IMR-90 (cell line): ENCODE results near the gene SLIT3. TPM values are rescaled to one million over a fixed set of nuclear protein-coding genes. Genes with fewer than 3 reads are reported as not detected.

Source experiments
- ATAC-seq: fragments of 200-7000 bp; cut with Tn5 transposase; 2 replicates; pipeline ENCODE4 v1.9.1; 2020; ENCODE audit warnings: low read depth, mild to moderate bottlenecking, moderate library complexity
- BruUV-seq: library from RNA; stranded (reverse); fragments of 400-500 nt; replicated peaks from 2 replicates; lab custom pipeline; 2021; lab: Mats Ljungman, UMichigan
- CTCF ChIA-PET: fragments of 300-600 bp; formaldehyde crosslinking; extraction: SDS; loops from one replicate; lab custom pipeline; 2021; ENCODE audit warnings: antibody characterized with exemption; lab: Yijun Ruan, JAX
- POLR2A ChIA-PET: fragments of 300-600 bp; sonication (Branson Sonifier 250); formaldehyde crosslinking; loops from one replicate; lab custom pipeline; 2022; ENCODE audit warnings: antibody characterized with exemption; ENCODE audit not compliant: unreplicated experiment; lab: Charles Lee
- DNase-seq: peaks from one replicate; pipeline ENCODE4 v3.0.0; 2013
- H2AFZ ChIP-seq: replicated peaks from 2 replicates; pipeline ENCODE3; 2013; ENCODE audit warnings: low read length, mild to moderate bottlenecking; ENCODE audit not compliant: poor library complexity
- H2AK5ac ChIP-seq: 2 replicates; pipeline ENCODE4 v1.6.1; 2013; ENCODE audit warnings: low read depth, low read length, inconsistent platforms
- H2AK9ac ChIP-seq: replicated peaks from 2 replicates; pipeline ENCODE3; 2013; ENCODE audit warnings: mild to moderate bottlenecking, low read depth, low read length, moderate library complexity; ENCODE audit not compliant: poor library complexity
- H2BK120ac ChIP-seq: 2 replicates; pipeline ENCODE4 v1.6.1; 2013; ENCODE audit warnings: low read depth, low read length, inconsistent platforms
- H2BK15ac ChIP-seq: 3 replicates; pipeline ENCODE4 v1.6.1; 2013; ENCODE audit warnings: low read depth, low read length, inconsistent platforms
- H2BK20ac ChIP-seq: 2 replicates; pipeline ENCODE4 v1.6.1; 2013; ENCODE audit warnings: low read depth, mild to moderate bottlenecking, inconsistent platforms, low read length, moderate library complexity
- H2BK5ac ChIP-seq: 2 replicates; pipeline ENCODE4 v1.6.1; 2013; ENCODE audit warnings: mild to moderate bottlenecking, low read depth, low read length, inconsistent platforms; ENCODE audit not compliant: poor library complexity, severe bottlenecking
- H3K14ac ChIP-seq: replicated peaks from 2 replicates; pipeline ENCODE4 v1.6.1; 2013; ENCODE audit warnings: low read depth, low read length, inconsistent platforms
- H3K18ac ChIP-seq: 2 replicates; pipeline ENCODE4 v1.6.1; 2013; ENCODE audit warnings: low read depth, low read length, control low read depth
- H3K23ac ChIP-seq: 2 replicates; pipeline ENCODE4 v1.6.1; 2013; ENCODE audit warnings: low read depth, low read length, inconsistent platforms
- H3K27ac ChIP-seq: 2 replicates; pipeline ENCODE4 v1.5.1; 2013; ENCODE audit warnings: mild to moderate bottlenecking, control low read depth, low read length; ENCODE audit not compliant: insufficient read depth
- H3K27me3 ChIP-seq: 2 replicates; pipeline ENCODE4 v1.6.1; 2013; ENCODE audit warnings: low read length; ENCODE audit not compliant: control insufficient read depth, insufficient read depth
- H3K36me3 ChIP-seq: 2 replicates; pipeline ENCODE4 v1.6.1; 2013; ENCODE audit warnings: low read length, mixed read lengths; ENCODE audit not compliant: control insufficient read depth, insufficient read depth
- H3K4ac ChIP-seq: 2 replicates; pipeline ENCODE4 v1.6.1; 2013; ENCODE audit warnings: low read depth, low read length, inconsistent platforms
- H3K4me1 ChIP-seq: 2 replicates; pipeline ENCODE4 v1.6.1; 2013; ENCODE audit warnings: low read length, mixed read lengths; ENCODE audit not compliant: control insufficient read depth, insufficient read depth
- H3K4me2 ChIP-seq: 2 replicates; pipeline ENCODE4 v1.6.1; 2013; ENCODE audit warnings: low read depth, mild to moderate bottlenecking, control low read depth, low read length, moderate library complexity
- H3K4me3 ChIP-seq: 2 replicates; pipeline ENCODE4 v1.5.1; 2013; ENCODE audit warnings: low read depth, mild to moderate bottlenecking, control low read depth, low read length, moderate library complexity; ENCODE audit not compliant: insufficient read depth
- H3K56ac ChIP-seq: 2 replicates; pipeline ENCODE4 v1.6.1; 2013; ENCODE audit warnings: low read length, inconsistent platforms; ENCODE audit not compliant: insufficient read depth; ENCODE audit errors: extremely low read depth
- H3K79me1 ChIP-seq, 2 experiments: 2 replicates each; pipeline ENCODE4 v1.6.1; 2013; ENCODE audit warnings: low read length in 2 of 2, inconsistent platforms in 1 of 2, low read depth in 1 of 2
- H3K9ac ChIP-seq: 2 replicates; pipeline ENCODE4 v1.6.1; 2013; ENCODE audit warnings: low read depth, low read length, control low read depth
- H3K9me1 ChIP-seq: 2 replicates; pipeline ENCODE4 v1.6.1; 2013; ENCODE audit warnings: low read length, inconsistent platforms; ENCODE audit not compliant: insufficient read depth
- H3K9me3 ChIP-seq: 2 replicates; pipeline ENCODE4 v1.6.1; 2013; ENCODE audit warnings: low read length; ENCODE audit not compliant: control insufficient read depth, insufficient read depth
- H4K20me1 ChIP-seq: 2 replicates; pipeline ENCODE4 v1.6.1; 2013; ENCODE audit warnings: low read length, inconsistent platforms; ENCODE audit not compliant: insufficient read depth
- H4K5ac ChIP-seq: 2 replicates; pipeline ENCODE4 v1.6.1; 2013; ENCODE audit warnings: mild to moderate bottlenecking, low read depth, low read length, control low read depth
- H4K8ac ChIP-seq, 2 experiments: 2 replicates each; pipeline ENCODE4 v1.6.1; 2013; ENCODE audit warnings: low read depth in 2 of 2, low read length in 2 of 2, control low read depth in 1 of 2, inconsistent platforms in 1 of 2
- H4K91ac ChIP-seq: 2 replicates; pipeline ENCODE4 v1.6.1; 2013; ENCODE audit warnings: low read depth, low read length, inconsistent platforms; ENCODE audit not compliant: insufficient read depth
- CEBPB ChIP-seq: IDR thresholded peaks from 2 replicates; pipeline ENCODE4 v1.6.1; 2012; ENCODE audit warnings: low read depth, low read length, improper control_type of control experiment
- CHD1 ChIP-seq: IDR thresholded peaks from 2 replicates; pipeline ENCODE4 v1.6.1; 2012; ENCODE audit warnings: low read depth, low read length, improper control_type of control experiment
- FOS ChIP-seq: fragments of 150-350 bp; IDR thresholded peaks from 2 replicates; pipeline ENCODE4 v1.6.1; 2016; ENCODE audit warnings: low read depth, low read length
- MAFK ChIP-seq: IDR thresholded peaks from 2 replicates; pipeline ENCODE4 v1.6.1; 2012; ENCODE audit warnings: low read depth, low read length, improper control_type of control experiment
- MAZ ChIP-seq: IDR thresholded peaks from 2 replicates; pipeline ENCODE4 v1.6.1; 2012; ENCODE audit warnings: low read depth, mild to moderate bottlenecking, low read length, improper control_type of control experiment, moderate library complexity, borderline replicate concordance
- MXI1 ChIP-seq: IDR thresholded peaks from 2 replicates; pipeline ENCODE4 v1.6.1; 2012; ENCODE audit warnings: low read depth, mild to moderate bottlenecking, low read length, moderate library complexity, borderline replicate concordance
- NFE2L2 ChIP-seq: fragments of 150-350 bp; IDR thresholded peaks from 2 replicates; pipeline ENCODE4 v1.6.1; 2016; ENCODE audit warnings: low read depth, mild to moderate bottlenecking, low read length
- RAD21 ChIP-seq: IDR thresholded peaks from 2 replicates; pipeline ENCODE4 v1.6.1; 2012; ENCODE audit warnings: low read length, improper control_type of control experiment
- RCOR1 ChIP-seq: IDR thresholded peaks from 2 replicates; pipeline ENCODE4 v1.6.1; 2012; ENCODE audit warnings: mild to moderate bottlenecking, low read length, improper control_type of control experiment; ENCODE audit not compliant: insufficient replicate concordance
- RFX5 ChIP-seq: IDR thresholded peaks from 2 replicates; pipeline ENCODE4 v1.8.0; 2012; ENCODE audit warnings: low read depth, mild to moderate bottlenecking, low read length, moderate library complexity
- WGBS, 2 experiments: methylation state at CpG; one replicate each; pipeline versions ENCODE4 v1.1.5 to v1.1.7; 2013; ENCODE audit warnings: missing lambda C conversion rate in 2 of 2; ENCODE audit not compliant: insufficient read length in 1 of 2; ENCODE audit errors: extremely low coverage in 2 of 2; 5-methylcytosine and 5-hydroxymethylcytosine counted together
- dilution Hi-C: fragments of 300-500 bp; cut with HindIII; formaldehyde crosslinking; loops from one replicate; pipeline ENCODE4 v1.14.3; 2018; ENCODE audit warnings: low sequenced_read_pairs; ENCODE audit not compliant: unreplicated experiment
- in situ Hi-C: fragments of 300-500 bp; cut with MboI; formaldehyde crosslinking; loops from 3 replicates; pipeline ENCODE4 v1.14.3; 2019; ENCODE audit warnings: low sequenced_read_pairs, inconsistent platforms, mixed read lengths
- intact Hi-C: fragments of 100-400 bp; cut with micrococcal nuclease; formaldehyde crosslinking; loops from 2 replicates; pipeline ENCODE4 v1.10.0; 2022
- polyA plus RNA-seq, 3 experiments: library from polyadenylated mRNA; depleted of rRNA; stranded (reverse); fragments of >200 nt; gene quantifications; 2 replicates each; pipeline ENCODE4 v1.2.3, GENCODE V29; 2012; ENCODE audit warnings: low replicate concordance in 1 of 3
- total RNA-seq: library from RNA; depleted of rRNA; stranded (reverse); fragments of >200 nt; gene quantifications from 2 replicates; pipeline ENCODE4 v1.2.3, GENCODE V29; 2012
- TF ChIP-seq, protein P1 (sequence below): fragments of 150-350 bp; IDR thresholded peaks from 2 replicates; pipeline ENCODE4 v1.6.1; 2017; ENCODE audit warnings: mild to moderate bottlenecking, antibody characterized with exemption, low read length, low read depth
- TF ChIP-seq, protein P2 (sequence below): fragments of 150-350 bp; IDR thresholded peaks from 2 replicates; pipeline ENCODE4 v1.6.1; 2016; ENCODE audit warnings: low read depth, mild to moderate bottlenecking, low read length, moderate library complexity, borderline replicate concordance

The SLIT3 gene
- total and polyA plus RNA-seq, 2 of the 4 experiments (the other 2 are of a cell fraction): 0.18 to 0.50 TPM

DNA sequence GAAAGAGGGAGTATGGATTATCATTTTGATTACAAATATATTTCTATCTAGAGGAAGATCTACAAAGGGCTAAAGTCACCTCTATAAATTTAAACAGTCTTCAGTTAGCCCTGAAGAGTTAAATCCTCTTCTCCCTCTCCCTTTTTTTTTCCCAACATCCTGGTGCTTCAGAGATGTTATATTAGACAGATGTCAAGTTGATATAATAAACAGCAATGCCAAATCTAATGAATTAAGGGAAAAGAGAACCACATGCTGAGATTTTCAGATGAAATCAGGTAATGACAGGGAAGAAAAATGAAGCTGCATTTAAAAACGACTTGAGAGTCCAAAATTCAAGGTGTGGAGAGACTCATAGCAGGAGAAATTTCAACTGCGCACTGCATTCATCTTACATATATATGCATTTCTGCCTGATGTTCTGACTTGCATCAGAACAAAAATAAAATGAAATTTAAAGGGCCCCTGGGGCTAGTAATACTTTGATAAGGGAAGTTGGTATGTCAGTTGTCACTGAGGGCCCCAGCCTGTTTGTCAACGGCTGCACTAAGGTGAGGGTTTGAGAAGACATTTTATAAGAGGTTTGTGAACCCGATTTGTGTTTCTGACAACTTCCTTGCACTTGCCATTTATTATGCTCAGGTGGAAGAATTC lies 382.9 kb downstream of the SLIT3 start:
- Histone ChIP-seq H2AFZ (no peak overlapping the region), H2BK20ac (no peak overlapping the region), H3K9ac (no peak overlapping the region), H3K18ac (no peak overlapping the region), H3K36me3 (no peaks in the 10 kb centered on the region), H4K8ac (no peak overlapping the region), H3K27me3 (no peaks in the 10 kb centered on the region), H2BK15ac (no peak overlapping the region), H4K91ac (no peak overlapping the region), H3K27ac (no peak overlapping the region), H4K5ac (no peak overlapping the region), H2AK5ac (no peak overlapping the region), H2BK5ac (no peak overlapping the region), H4K20me1 (no peaks in the 10 kb centered on the region), H3K14ac (no peak overlapping the region), H2AK9ac (no peak overlapping the region), H3K9me3 (no peaks in the 10 kb centered on the region), H2BK120ac (no peak overlapping the region), H3K4me2 (no peak overlapping the region), H3K79me1 (no peaks in the 10 kb centered on the region), H3K23ac (no peak overlapping the region), H3K4ac (no peak overlapping the region), H3K4me3 (no peak overlapping the region), H3K9me1 (no peaks in the 10 kb centered on the region), H3K4me1 (no peaks in the 10 kb centered on the region), H3K56ac (no peak overlapping the region)
- no CpG with 5 or more reads among the region's 4 CpGs for WGBS, 2 experiments
- TF ChIP-seq, protein P1, sequence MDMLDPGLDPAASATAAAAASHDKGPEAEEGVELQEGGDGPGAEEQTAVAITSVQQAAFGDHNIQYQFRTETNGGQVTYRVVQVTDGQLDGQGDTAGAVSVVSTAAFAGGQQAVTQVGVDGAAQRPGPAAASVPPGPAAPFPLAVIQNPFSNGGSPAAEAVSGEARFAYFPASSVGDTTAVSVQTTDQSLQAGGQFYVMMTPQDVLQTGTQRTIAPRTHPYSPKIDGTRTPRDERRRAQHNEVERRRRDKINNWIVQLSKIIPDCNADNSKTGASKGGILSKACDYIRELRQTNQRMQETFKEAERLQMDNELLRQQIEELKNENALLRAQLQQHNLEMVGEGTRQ: no peak
- TF ChIP-seq RCOR1 (no peak), NFE2L2 (no peak), CHD1 (no peak), FOS (no peak), RFX5 (no peak), RAD21 (no peak), MAZ (no peak), CEBPB (no peak), MXI1 (no peak), MAFK (no peak)
- TF ChIP-seq, protein P2, sequence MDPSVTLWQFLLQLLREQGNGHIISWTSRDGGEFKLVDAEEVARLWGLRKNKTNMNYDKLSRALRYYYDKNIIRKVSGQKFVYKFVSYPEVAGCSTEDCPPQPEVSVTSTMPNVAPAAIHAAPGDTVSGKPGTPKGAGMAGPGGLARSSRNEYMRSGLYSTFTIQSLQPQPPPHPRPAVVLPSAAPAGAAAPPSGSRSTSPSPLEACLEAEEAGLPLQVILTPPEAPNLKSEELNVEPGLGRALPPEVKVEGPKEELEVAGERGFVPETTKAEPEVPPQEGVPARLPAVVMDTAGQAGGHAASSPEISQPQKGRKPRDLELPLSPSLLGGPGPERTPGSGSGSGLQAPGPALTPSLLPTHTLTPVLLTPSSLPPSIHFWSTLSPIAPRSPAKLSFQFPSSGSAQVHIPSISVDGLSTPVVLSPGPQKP: no peak
- no peak for DNase-seq
- in situ Hi-C loops (no loop called here), intact Hi-C loops (no loop called here), dilution Hi-C loops (no loop called here)
- no peak for ATAC-seq
- POLR2A ChIA-PET: no interaction called here
- CTCF ChIA-PET: no interaction called here
- BruUV-seq: no TSS peak
